ENCODE data around the gene ZNF70. TPM values are rescaled to one million over a fixed set of nuclear protein-coding genes. Genes with fewer than 3 reads are reported as not detected.
A peak's percentile ranks its signal among the peaks of the same experiment; 100 is the strongest.

Gene ZNF70
- total RNA-seq, 1 experiment from 2014 or later: 9.7 TPM

- DNase-seq (ENCODE audit: low spot score): no peak
- peak overlapping the region; percentile 70 for H3K4me3 ChIP-seq (ENCODE audit: low read depth, low read length, poor library complexity, severe bottlenecking)
- ChIA-PET CTCF (interaction anchor here (0.7 kb wide), 1 partner anchor 82 kb away, joined by 11 read pairs; no protein-coding TSS in a partner anchor), POLR2A (ENCODE audit: low non-redundant PET) (no interaction called here)
- no peaks in the 10 kb centered on the region for H3K9me3 ChIP-seq (ENCODE audit: low read depth, low read length, poor library complexity, severe bottlenecking)
- H3K27ac ChIP-seq (ENCODE audit: low read depth, low read length, poor library complexity, severe bottlenecking): peak overlapping the region; percentile 90
- no peak for TF ChIP-seq CTCF (conservative IDR thresholded peaks at IDR 0.05; ENCODE audit: low read depth, low read length)
- intact Hi-C loops (cut with micrococcal nuclease; ENCODE audit: unreplicated experiment): loop anchor here (5.0 kb wide), 1 partner anchor 80 kb away; no protein-coding TSS in a partner anchor
- H3K36me3 ChIP-seq (ENCODE audit: insufficient read depth, low read length, poor library complexity, severe bottlenecking): peaks cover 8% of the 10 kb centered on the region
- H3K4me1 ChIP-seq (ENCODE audit: insufficient read depth, low read length, poor library complexity, severe bottlenecking): peaks cover 52% of the 10 kb centered on the region
- no peaks in the 10 kb centered on the region for H3K27me3 ChIP-seq (replicated peaks; ENCODE audit: insufficient read depth, low read depth, low read length, poor library complexity)
- BruUV-seq (replicated peaks): no TSS peak
Observed at GRCh38 chr22:23767303-23767672, 16.4 kb upstream of the ZNF70 start.

- ChIA-PET POLR2A (ENCODE audit: low non-redundant PET) (no interaction called here), CTCF (no interaction called here)
- DNase-seq (ENCODE audit: low spot score): no peak
- H3K27ac ChIP-seq (ENCODE audit: low read depth, low read length, poor library complexity, severe bottlenecking): peak overlapping the region; percentile 61
- H3K4me1 ChIP-seq (ENCODE audit: insufficient read depth, low read length, poor library complexity, severe bottlenecking): peaks cover 50% of the 10 kb centered on the region
- no peaks in the 10 kb centered on the region for H3K27me3 ChIP-seq (replicated peaks; ENCODE audit: insufficient read depth, low read depth, low read length, poor library complexity)
- peaks cover 8% of the 10 kb centered on the region for H3K36me3 ChIP-seq (ENCODE audit: insufficient read depth, low read length, poor library complexity, severe bottlenecking)
- H3K9me3 ChIP-seq (ENCODE audit: low read depth, low read length, poor library complexity, severe bottlenecking): no peaks in the 10 kb centered on the region
- no TSS peak for BruUV-seq (replicated peaks)
- TF ChIP-seq EZH2 (IDR thresholded peaks at IDR 0.05; ENCODE audit: borderline replicate concordance, low read depth, low read length, poor library complexity, severe bottlenecking) (no peak), CTCF (conservative IDR thresholded peaks at IDR 0.05; ENCODE audit: low read depth, low read length) (no peak)
- intact Hi-C loops (cut with micrococcal nuclease; ENCODE audit: unreplicated experiment): loop anchor here (5.0 kb wide), 2 partner anchors 82 to 223 kb away; no protein-coding TSS in a partner anchor
- no peak overlapping the region for H3K4me3 ChIP-seq (ENCODE audit: low read depth, low read length, poor library complexity, severe bottlenecking)
Observed at GRCh38 chr22:23764899-23765881, 14.3 kb upstream of the ZNF70 start.

GRCh38 chr22:23763954-23764353, 13.0 kb upstream of the ZNF70 start:
- no peaks in the 10 kb centered on the region for H3K9me3 ChIP-seq (ENCODE audit: low read depth, low read length, poor library complexity, severe bottlenecking)

More at GRCh38 chr22:23763954-23764353, 13.0 kb upstream of the ZNF70 start:
- no TSS peak for BruUV-seq (replicated peaks)
- ChIA-PET CTCF (no interaction called here), POLR2A (ENCODE audit: low non-redundant PET) (no interaction called here)
- Histone ChIP-seq H3K27me3 (replicated peaks; ENCODE audit: insufficient read depth, low read depth, low read length, poor library complexity) (no peaks in the 10 kb centered on the region), H3K4me3 (ENCODE audit: low read depth, low read length, poor library complexity, severe bottlenecking) (peak overlapping the region; percentile 29), H3K36me3 (ENCODE audit: insufficient read depth, low read length, poor library complexity, severe bottlenecking) (peaks cover 8% of the 10 kb centered on the region), H3K4me1 (ENCODE audit: insufficient read depth, low read length, poor library complexity, severe bottlenecking) (peaks cover 50% of the 10 kb centered on the region), H3K27ac (ENCODE audit: low read depth, low read length, poor library complexity, severe bottlenecking) (peak overlapping the region; percentile 49)
- no peak for TF ChIP-seq CTCF (conservative IDR thresholded peaks at IDR 0.05; ENCODE audit: low read depth, low read length)
- TF ChIP-seq EZH2 (IDR thresholded peaks at IDR 0.05; ENCODE audit: borderline replicate concordance, low read depth, low read length, poor library complexity, severe bottlenecking): no peak
- intact Hi-C loops (cut with micrococcal nuclease; ENCODE audit: unreplicated experiment): loop anchor here (5.0 kb wide), 1 partner anchor 222 kb away; no protein-coding TSS in a partner anchor
- no peak for DNase-seq (ENCODE audit: low spot score)

Measured in A673 (cell line).